ENCODE data around the gene IPO4.

The IPO4 gene

DNA sequence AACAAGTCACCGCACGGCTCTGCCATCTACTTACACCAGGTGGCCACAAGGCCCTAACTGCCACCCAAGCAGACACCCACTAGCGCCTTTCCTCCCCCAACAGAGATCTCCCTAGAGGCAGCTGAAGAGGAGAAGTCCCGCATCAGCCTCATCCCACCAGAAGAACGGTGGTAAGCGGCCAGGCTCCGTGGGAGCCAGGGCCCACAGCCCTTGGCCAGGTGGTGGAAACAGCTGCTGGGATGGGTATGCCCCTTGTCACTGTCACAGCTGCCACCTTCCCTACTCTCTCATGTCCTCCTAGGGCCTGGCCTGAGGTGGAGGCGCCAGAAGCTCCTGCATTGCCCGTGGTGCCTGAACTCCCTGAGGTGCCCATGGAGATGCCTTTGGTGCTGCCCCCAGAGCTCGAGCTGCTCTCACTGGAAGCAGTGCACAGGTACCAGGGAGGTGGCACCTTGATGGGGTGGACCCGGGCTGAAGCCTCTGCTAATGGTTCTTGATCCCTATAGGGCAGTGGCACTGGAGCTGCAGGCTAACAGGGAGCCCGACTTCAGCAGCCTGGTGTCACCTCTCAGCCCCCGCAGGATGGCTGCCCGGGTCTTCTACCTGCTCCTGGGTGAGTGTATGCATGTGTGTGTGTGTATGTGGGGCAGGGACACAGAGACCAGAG lies 9.2 kb downstream of the IPO4 start:
- H3K27ac ChIP-seq, result no peak overlapping the region

DNA sequence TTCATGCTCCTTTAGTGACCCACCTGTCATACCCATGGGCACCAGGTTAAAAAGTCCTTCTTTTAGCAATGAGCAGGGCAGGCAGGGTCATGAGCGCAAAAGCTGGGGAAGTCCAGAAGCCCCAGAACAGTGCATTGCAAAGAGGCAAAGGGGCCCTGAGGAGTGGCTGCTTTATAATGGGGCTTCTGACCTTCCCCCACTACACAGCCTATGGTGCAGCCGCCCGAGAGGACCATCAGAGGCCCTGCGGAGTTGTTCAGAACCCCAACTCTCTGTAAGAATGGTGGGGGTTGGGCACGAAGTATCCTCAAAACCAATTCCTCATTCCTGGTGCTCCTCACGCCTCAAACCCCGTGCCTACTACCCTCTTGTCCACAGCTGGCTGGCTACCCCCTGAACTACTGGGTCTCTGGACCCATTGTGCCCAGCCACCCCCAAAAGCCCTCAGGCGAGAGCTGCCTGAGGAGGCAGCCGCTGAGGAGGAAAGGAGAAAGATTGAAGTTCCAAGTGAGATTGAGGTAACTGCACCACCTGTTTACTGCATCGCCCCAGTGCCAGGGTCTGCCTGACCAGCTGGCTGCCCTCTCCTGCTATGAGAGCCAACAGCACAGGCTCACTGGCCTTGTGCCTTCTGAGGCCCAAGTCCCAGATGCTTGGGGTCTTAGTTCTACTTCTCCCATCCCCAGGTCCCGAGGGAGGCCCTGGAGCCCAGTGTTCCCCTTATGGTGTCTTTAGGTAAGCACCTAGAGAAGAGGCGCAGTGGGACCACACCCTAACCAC lies 10.0 kb downstream of the IPO4 start:
- no peak overlapping the region for H3K27ac ChIP-seq
- TF ChIP-seq, protein P1, sequence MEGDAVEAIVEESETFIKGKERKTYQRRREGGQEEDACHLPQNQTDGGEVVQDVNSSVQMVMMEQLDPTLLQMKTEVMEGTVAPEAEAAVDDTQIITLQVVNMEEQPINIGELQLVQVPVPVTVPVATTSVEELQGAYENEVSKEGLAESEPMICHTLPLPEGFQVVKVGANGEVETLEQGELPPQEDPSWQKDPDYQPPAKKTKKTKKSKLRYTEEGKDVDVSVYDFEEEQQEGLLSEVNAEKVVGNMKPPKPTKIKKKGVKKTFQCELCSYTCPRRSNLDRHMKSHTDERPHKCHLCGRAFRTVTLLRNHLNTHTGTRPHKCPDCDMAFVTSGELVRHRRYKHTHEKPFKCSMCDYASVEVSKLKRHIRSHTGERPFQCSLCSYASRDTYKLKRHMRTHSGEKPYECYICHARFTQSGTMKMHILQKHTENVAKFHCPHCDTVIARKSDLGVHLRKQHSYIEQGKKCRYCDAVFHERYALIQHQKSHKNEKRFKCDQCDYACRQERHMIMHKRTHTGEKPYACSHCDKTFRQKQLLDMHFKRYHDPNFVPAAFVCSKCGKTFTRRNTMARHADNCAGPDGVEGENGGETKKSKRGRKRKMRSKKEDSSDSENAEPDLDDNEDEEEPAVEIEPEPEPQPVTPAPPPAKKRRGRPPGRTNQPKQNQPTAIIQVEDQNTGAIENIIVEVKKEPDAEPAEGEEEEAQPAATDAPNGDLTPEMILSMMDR (conservative IDR thresholded peaks at IDR 0.05), result no peak

More for the DNA sequence above, 9.2 kb downstream of the IPO4 start:
- TF ChIP-seq, protein P1 (conservative IDR thresholded peaks at IDR 0.05), result no peak

DNA sequence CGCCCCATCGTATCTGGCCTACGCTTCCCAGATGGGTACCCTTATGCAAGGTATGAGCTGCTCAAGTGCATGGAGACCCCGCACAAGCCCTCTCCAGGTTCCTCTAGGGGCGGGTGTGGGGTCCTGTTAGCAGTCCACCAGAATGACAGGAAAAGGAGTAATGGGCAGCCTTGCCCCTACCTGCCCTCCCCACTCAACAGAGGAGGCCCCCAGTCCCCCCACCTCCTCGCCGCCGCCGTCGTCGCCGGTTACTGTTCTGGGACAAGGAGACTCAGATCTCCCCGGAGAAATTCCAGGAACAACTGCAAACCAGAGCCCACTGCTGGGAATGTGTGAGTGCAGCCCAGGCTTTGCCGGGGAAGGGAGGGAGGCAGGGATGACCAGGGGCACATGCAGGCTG lies 10.7 kb downstream of the IPO4 start:
- TF ChIP-seq, protein P1 (conservative IDR thresholded peaks at IDR 0.05), result no peak
- H3K27ac ChIP-seq, result no peak overlapping the region

DNA sequence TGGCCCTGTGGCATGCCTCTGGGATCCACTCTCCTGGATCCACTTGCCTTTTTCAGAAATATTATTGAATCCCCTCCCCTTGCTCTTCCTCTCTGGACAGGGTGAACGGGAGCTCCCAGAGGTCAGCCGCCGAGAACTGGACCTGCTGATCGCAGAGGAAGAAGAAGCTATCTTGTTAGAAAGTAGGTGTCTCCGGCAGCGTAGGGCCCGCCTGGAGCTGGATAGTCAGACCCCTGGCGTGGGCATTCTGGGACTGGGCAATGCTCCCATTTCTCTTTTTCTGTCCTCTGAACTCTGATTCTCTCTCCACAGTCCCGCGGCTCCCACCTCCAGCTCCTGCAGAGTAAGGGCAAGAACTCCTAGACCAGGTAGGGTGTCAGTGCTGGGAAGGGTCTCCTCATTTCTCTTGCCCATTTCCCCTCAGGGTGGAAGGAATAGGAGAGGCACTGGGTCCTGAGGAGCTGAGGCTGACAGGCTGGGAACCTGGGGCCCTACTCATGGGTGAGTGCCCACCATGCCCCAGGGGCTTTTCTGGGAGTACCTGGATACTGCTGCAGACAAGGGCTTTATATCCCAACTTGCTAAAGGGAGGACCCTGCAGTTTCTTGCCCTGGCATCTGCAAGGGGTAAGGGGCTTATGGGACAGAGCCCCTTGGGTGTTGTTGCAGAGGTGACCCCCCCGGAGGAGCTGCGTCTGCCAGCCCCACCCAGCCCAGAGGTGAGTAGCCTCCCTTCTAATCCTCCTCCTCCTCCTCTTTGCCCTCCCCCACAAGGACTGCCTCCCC lies 11.4 kb downstream of the IPO4 start:
- no peak overlapping the region for H3K27ac ChIP-seq
- TF ChIP-seq, protein P1 (conservative IDR thresholded peaks at IDR 0.05), result no peak

DNA sequence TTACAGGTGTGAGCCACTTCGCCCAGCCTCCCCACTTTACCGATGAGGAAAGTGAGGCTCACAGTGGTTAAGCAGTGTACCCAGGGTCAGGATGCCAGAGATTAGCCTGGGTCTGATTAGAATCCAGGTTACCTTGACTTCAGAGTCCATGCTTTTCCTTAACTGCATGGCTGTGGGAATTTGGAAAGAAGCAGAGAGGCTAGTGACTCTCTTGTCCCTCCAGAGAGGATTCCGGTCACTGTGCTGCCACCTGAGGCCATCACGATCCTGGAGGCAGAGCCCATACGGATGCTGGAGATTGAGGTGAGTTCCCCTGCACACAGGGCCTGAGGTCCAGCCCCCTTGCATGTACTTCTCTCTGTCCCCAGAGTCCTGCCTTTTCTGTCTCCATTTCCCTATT lies 12.0 kb downstream of the IPO4 start:
- TF ChIP-seq, protein P1 (conservative IDR thresholded peaks at IDR 0.05), result no peak
- H3K27ac ChIP-seq, result no peak overlapping the region

DNA sequence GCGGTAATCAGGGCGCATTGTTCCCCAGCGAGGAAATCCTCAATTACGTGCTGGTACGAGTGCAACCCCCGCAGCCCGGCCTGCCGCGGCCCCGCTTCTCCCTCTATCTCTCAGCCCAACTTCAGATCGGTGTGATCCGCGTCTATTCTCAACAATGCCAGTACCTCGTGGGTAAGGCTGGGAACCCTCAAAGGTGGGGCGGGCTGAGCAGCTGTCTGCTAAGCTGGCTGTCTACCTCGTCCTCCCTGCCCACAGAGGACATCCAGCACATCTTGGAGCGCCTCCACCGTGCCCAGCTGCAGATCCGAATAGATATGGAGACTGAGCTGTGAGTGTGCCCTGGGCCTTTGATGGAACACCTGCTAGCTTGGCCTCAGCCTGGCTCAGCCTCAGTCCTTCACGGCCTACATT lies 15.7 kb downstream of the IPO4 start:
- no peak overlapping the region for H3K27ac ChIP-seq
- TF ChIP-seq, protein P1 (conservative IDR thresholded peaks at IDR 0.05), result no peak

DNA sequence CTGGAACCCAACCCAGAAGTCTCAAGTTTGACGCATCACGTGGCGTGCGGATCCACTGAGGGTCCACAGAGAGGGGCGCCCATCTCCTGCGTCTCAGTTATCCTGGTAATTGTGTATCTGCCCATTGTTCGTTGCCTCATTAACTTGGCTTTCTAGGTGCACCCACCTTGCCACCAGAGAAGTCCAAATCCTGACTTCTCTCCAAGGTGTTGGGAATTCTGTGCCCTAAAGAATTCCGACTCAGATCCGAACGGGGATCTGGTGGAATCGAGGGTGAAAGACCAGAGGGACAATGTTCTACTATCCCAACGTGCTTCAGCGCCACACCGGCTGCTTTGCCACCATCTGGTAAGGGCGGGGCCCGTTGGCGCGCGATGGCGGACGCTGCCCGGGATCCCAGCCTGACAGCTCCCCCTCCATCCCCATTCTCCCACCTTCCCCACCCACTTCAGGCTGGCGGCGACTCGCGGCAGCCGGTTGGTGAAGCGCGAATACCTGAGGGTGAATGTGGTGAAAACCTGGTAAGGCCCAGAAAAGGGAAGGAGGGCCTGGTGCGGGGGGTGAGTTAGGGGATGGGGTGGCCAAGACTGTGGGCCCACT lies 16.3 kb downstream of the IPO4 start:
- H3K27ac ChIP-seq, result no peak overlapping the region
- TF ChIP-seq, protein P1 (conservative IDR thresholded peaks at IDR 0.05), result no peak
